ENCODE measurements around the gene FOXF1. TPM values are rescaled to one million over a fixed set of nuclear protein-coding genes. Genes with fewer than 3 reads are reported as not detected.

Gene FOXF1
- total and polyA plus RNA-seq, 2 experiments from 2014 or later: 1.5 to 4.2 TPM

- in situ Hi-C loops (cut with MboI): no loop called here
Measured at GRCh38 chr16:86542756-86543750, 32.7 kb downstream of the FOXF1 start.

GRCh38 chr16:86545481-86545880, 35.2 kb downstream of the FOXF1 start:
- TF ChIP-seq EZH2 (IDR thresholded peaks at IDR 0.05; ENCODE audit: insufficient read depth, poor library complexity, severe bottlenecking) (no peak), EZH2phosphoT487 (IDR thresholded peaks at IDR 0.05; ENCODE audit: insufficient read depth, low read depth) (no peak)
- Histone ChIP-seq H3K9me2 (ENCODE audit: insufficient read depth) (no peaks in the 10 kb centered on the region), H3K27me3 (replicated peaks; ENCODE audit: insufficient read depth) (no peaks in the 10 kb centered on the region), H4K20me1 (ENCODE audit: insufficient read depth) (no peaks in the 10 kb centered on the region), H3K36me3 (ENCODE audit: low read depth) (peaks cover 9% of the 10 kb centered on the region; the same call in 1 of the 2 replicates), H3K4me3 (no peak overlapping the region), H3K4me1 (ENCODE audit: insufficient read depth) (no peaks in the 10 kb centered on the region), H3K27ac (no peak overlapping the region), H3K79me2 (ENCODE audit: insufficient read depth) (no peaks in the 10 kb centered on the region), H3K4me2 (ENCODE audit: unreplicated experiment) (no peak overlapping the region), H2AFZ (no peak overlapping the region), H3K9ac (no peak overlapping the region), H3K9me3 (ENCODE audit: low read depth) (no peaks in the 10 kb centered on the region), H3F3A (ENCODE audit: insufficient read depth) (no peaks in the 10 kb centered on the region)
- in situ Hi-C loops (cut with MboI): no loop called here
- no peak for DNase-seq
- 88 to 92% methylated on average over 12 of the region's 12 CpGs for WGBS, 2 experiments (ENCODE audit: low coverage in 1 of 2, low lambda C conversion rate in 2 of 2, missing lambda C conversion rate in 2 of 2)

More at GRCh38 chr16:86542756-86543750, 32.7 kb downstream of the FOXF1 start:
- Histone ChIP-seq H3K4me1 (ENCODE audit: insufficient read depth) (no peaks in the 10 kb centered on the region), H3K4me2 (ENCODE audit: unreplicated experiment) (no peak overlapping the region), H3K36me3 (ENCODE audit: low read depth) (peaks cover 24% of the 10 kb centered on the region; the same call in 1 of the 2 replicates), H3K9ac (no peak overlapping the region), H3K27me3 (replicated peaks; ENCODE audit: insufficient read depth) (no peaks in the 10 kb centered on the region), H3F3A (ENCODE audit: insufficient read depth) (no peaks in the 10 kb centered on the region), H3K4me3 (no peak overlapping the region), H4K20me1 (ENCODE audit: insufficient read depth) (no peaks in the 10 kb centered on the region), H2AFZ (no peak overlapping the region), H3K9me2 (ENCODE audit: insufficient read depth) (no peaks in the 10 kb centered on the region), H3K9me3 (ENCODE audit: low read depth) (no peaks in the 10 kb centered on the region), H3K27ac (no peak overlapping the region), H3K79me2 (ENCODE audit: insufficient read depth) (no peaks in the 10 kb centered on the region)
- no peak for DNase-seq
- TF ChIP-seq EZH2 (IDR thresholded peaks at IDR 0.05; ENCODE audit: insufficient read depth, poor library complexity, severe bottlenecking): no peak
- no peak for TF ChIP-seq EZH2phosphoT487 (IDR thresholded peaks at IDR 0.05; ENCODE audit: insufficient read depth, low read depth)
- WGBS, 2 experiments (ENCODE audit: low coverage in 1 of 2, low lambda C conversion rate in 2 of 2, missing lambda C conversion rate in 2 of 2): 93 to 94% methylated on average over 21 of the region's 21 CpGs

- no peak overlapping the region for H3K9ac ChIP-seq
- no peaks in the 10 kb centered on the region for H4K20me1 ChIP-seq (ENCODE audit: insufficient read depth)
- H3K27me3 ChIP-seq (replicated peaks; ENCODE audit: insufficient read depth): no peaks in the 10 kb centered on the region
- whole genome bisulfite sequencing, 2 experiments (ENCODE audit: low coverage in 1 of 2, low lambda C conversion rate in 2 of 2, missing lambda C conversion rate in 2 of 2): 90 to 92% methylated on average over 19 of the region's 19 CpGs
- H3K4me3 ChIP-seq: no peak overlapping the region
- peaks cover 6% of the 10 kb centered on the region; the same call in 1 of the 2 replicates for H3K36me3 ChIP-seq (ENCODE audit: low read depth)
- TF ChIP-seq EZH2phosphoT487 (IDR thresholded peaks at IDR 0.05; ENCODE audit: insufficient read depth, low read depth) (no peak), EZH2 (IDR thresholded peaks at IDR 0.05; ENCODE audit: insufficient read depth, poor library complexity, severe bottlenecking) (no peak)
- H3K4me2 ChIP-seq (ENCODE audit: unreplicated experiment): no peak overlapping the region
- in situ Hi-C loops (cut with MboI): no loop called here
- H3K79me2 ChIP-seq (ENCODE audit: insufficient read depth): no peaks in the 10 kb centered on the region
- H2AFZ ChIP-seq: no peak overlapping the region
- no peaks in the 10 kb centered on the region for H3K9me3 ChIP-seq (ENCODE audit: low read depth)
- H3K9me2 ChIP-seq (ENCODE audit: insufficient read depth): no peaks in the 10 kb centered on the region
- H3K27ac ChIP-seq: no peak overlapping the region
- no peak for DNase-seq
- H3F3A ChIP-seq (ENCODE audit: insufficient read depth): no peaks in the 10 kb centered on the region
- H3K4me1 ChIP-seq (ENCODE audit: insufficient read depth): no peaks in the 10 kb centered on the region
Measured at GRCh38 chr16:86545954-86546637, 35.8 kb downstream of the FOXF1 start.

- Histone ChIP-seq H3K9ac (no peak overlapping the region), H3K36me3 (ENCODE audit: low read depth) (peaks cover under 1% of the 10 kb centered on the region; the same call in 1 of the 2 replicates), H3K27ac (no peak overlapping the region), H3K9me3 (ENCODE audit: low read depth) (no peaks in the 10 kb centered on the region), H3K4me3 (no peak overlapping the region), H3K79me2 (ENCODE audit: insufficient read depth) (no peaks in the 10 kb centered on the region), H4K20me1 (ENCODE audit: insufficient read depth) (no peaks in the 10 kb centered on the region), H3K4me2 (ENCODE audit: unreplicated experiment) (no peak overlapping the region), H3K27me3 (replicated peaks; ENCODE audit: insufficient read depth) (no peaks in the 10 kb centered on the region), H2AFZ (no peak overlapping the region), H3F3A (ENCODE audit: insufficient read depth) (no peaks in the 10 kb centered on the region), H3K4me1 (ENCODE audit: insufficient read depth) (no peaks in the 10 kb centered on the region), H3K9me2 (ENCODE audit: insufficient read depth) (no peaks in the 10 kb centered on the region)
- in situ Hi-C loops (cut with MboI): no loop called here
- TF ChIP-seq EZH2 (IDR thresholded peaks at IDR 0.05; ENCODE audit: insufficient read depth, poor library complexity, severe bottlenecking): no peak
- no peak for TF ChIP-seq EZH2phosphoT487 (IDR thresholded peaks at IDR 0.05; ENCODE audit: insufficient read depth, low read depth)
- 93 to 95% methylated on average over 8 of the region's 8 CpGs for WGBS, 2 experiments (ENCODE audit: low coverage in 1 of 2, low lambda C conversion rate in 2 of 2, missing lambda C conversion rate in 2 of 2)
- DNase-seq: no peak
Measured at GRCh38 chr16:86546638-86547013, 36.3 kb downstream of the FOXF1 start.
